ENCODE results near the gene MEG3. TPM values are rescaled to one million over a fixed set of nuclear protein-coding genes. Genes with fewer than 3 reads are reported as not detected.

The MEG3 gene
- total RNA-seq, 4 donors from 2014 or later, result 34.9 to 169 (median 117) TPM

DNA sequence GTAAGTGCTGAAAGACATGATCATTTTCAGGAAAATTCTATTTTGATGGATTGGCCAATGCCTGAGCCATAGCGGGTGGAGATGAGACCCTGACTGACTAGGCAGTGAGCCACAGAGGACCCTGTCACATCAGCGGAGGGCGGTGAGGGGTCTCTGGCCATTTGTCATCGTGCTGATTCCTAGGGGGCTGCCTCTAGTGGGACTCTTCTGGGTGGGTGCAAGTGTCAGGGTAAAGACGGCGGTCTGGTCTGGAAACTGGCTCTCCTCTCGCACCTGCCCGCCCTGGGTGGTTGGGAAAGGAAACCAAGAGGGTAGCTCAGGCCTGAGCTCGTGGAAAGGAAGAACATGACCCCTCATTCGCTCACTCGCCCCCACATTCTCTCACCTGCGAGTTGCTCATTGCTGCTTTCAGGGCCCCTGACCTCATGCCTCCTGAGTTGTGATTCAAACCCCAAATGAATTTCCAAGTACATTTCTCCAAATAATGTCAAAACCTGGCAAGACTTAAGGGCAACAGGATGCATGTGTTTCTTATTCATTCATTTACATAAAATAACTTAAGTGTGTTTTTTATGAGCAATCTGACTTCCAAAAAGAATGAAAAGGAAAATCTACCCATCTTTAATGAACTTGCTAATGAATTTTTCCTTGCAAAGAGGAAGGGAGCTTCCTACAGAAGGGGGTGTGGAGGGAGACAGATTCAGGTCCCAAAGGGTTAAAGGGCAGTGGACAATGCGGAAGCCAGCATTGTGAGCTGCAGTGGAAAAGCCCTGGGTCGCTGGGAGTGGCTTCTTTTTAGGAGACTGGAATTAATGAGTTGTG lies 12.8 kb downstream of the MEG3 start:
- no peak for TF ChIP-seq CTCF (IDR thresholded peaks at IDR 0.05)
- ATAC-seq (ENCODE audit: low FRiP score) (no peak), DNase-seq (ENCODE audit: low spot score) (no peak)

GRCh38 chr14:100839315-100839585 lies 13.3 kb downstream of the MEG3 start:
- no peak for TF ChIP-seq CTCF (IDR thresholded peaks at IDR 0.05)
- no peak for ATAC-seq (ENCODE audit: low FRiP score)
- DNase-seq (ENCODE audit: low spot score), result no peak

DNA sequence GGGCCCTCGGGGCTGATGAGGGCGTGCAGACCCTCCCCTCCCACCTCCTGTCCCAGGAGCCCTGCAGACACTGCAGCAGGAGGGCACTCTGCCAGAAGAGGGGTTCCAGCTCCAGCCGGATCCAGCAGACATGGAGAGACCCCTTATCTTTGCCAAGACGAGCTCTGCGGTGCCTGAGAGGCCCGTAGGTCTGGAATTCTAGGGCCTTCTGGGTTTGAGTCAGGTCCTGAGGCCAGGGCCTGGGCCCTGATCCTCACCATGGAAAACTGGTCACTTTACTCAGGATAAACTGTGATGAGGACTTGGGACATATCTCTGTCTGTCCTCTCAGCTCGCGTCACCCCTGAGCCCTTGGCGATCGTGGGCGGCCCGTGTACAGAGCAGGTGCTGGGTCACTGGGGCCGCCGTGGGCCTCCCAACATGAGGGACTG lies 13.8 kb downstream of the MEG3 start:
- no peak for DNase-seq (ENCODE audit: low spot score)
- no peak for ATAC-seq (ENCODE audit: low FRiP score)
- no peak for TF ChIP-seq CTCF (IDR thresholded peaks at IDR 0.05)

GRCh38 chr14:100840286-100841065 lies 14.6 kb downstream of the MEG3 start:
- DNase-seq (ENCODE audit: low spot score) (no peak), ATAC-seq (ENCODE audit: low FRiP score) (no peak)
- TF ChIP-seq CTCF (IDR thresholded peaks at IDR 0.05), result no peak

GRCh38 chr14:100841066-100841760 lies 15.3 kb downstream of the MEG3 start:
- ATAC-seq (ENCODE audit: low FRiP score) (no peak), DNase-seq (ENCODE audit: low spot score) (no peak)
- TF ChIP-seq CTCF (IDR thresholded peaks at IDR 0.05), result no peak

DNA sequence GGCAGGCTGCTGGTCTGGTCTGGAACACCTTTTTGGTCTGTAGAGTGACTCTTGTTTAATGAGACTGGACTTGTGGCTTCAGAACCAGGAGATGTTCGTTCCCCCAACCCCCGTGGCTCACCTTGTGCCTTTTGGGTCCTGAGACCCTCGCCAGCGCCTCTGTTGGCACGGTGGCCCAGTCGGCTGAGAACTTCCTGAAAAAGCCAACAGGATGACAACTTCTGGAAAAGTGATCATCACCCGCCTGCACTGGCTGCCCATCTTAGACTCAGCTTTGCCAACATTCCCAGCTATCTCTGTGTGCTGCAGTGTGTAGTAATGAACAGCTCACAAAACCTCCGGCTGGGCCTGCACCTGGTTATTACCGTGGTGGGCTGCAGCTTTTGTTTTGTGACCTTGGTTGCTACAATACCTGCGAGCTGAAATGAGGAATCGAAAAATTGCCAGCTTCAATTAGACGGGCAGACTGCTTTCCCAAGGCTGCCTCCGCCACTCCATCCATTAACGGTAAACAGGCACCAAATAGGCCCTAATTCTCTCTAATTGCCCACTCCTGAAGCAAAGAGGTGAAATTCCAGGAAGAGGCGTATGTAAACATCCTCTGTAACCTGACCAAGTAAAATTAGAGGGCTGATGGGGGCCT lies 16.0 kb downstream of the MEG3 start:
- ATAC-seq (ENCODE audit: low FRiP score) (no peak), DNase-seq (ENCODE audit: low spot score) (no peak)
- TF ChIP-seq CTCF (IDR thresholded peaks at IDR 0.05), result no peak

Data from omental fat pad (tissue), 4 donors.